Pancreas (tissue), 10 donors: ENCODE data around the gene RHOB. TPM values are rescaled to one million over a fixed set of nuclear protein-coding genes. Genes with fewer than 3 reads are reported as not detected.

ENCODE experiments used
- ATAC-seq, 4 donors: fragments of 200-7000 bp; cut with Tn5 transposase; one replicate each; pipeline versions ENCODE4 v1.8.0 to v1.9.1; 2020; ENCODE audit warnings: mild to moderate bottlenecking in 4 of 4, moderate library complexity in 4 of 4
- DNase-seq, 6 donors: peaks; one replicate each; pipeline ENCODE4 v3.0.0-alpha.2; 2020
- FAIRE-seq: peaks from 2 replicates; lab custom pipeline; 2012; peaks lifted over from hg19 to GRCh38; lab: Jason Lieb, UNC
- H3K27ac ChIP-seq, 4 donors: fragments of 200-600 bp; sonication (generic); 1 replicate in 3 of 4; 2 replicates in 1 of 4; pipeline versions ENCODE4 v1.5.0 to v1.8.0; 2020
- H3K27me3 ChIP-seq, 4 donors: fragments of 200-600 bp; one replicate each; pipeline ENCODE4 v1.8.0; 2021
- H3K36me3 ChIP-seq, 3 donors: fragments of 200-600 bp; sonication (generic) in 1 of 3; one replicate each; pipeline versions ENCODE4 v1.5.0 to v1.8.0; 2020 to 2021
- H3K4me1 ChIP-seq, 3 donors: fragments of 200-600 bp; one replicate each; pipeline ENCODE4 v1.8.0; 2021
- H3K4me3 ChIP-seq, 4 donors: fragments of 200-600 bp; sonication (generic) in 2 of 4; one replicate each; pipeline versions ENCODE4 v1.5.0 to v1.8.0; 2020 to 2021
- H3K9me3 ChIP-seq, 4 donors: fragments of 200-600 bp; one replicate each; pipeline ENCODE4 v1.8.0; 2021
- WGBS, 2 donors: extraction: QIAGEN DNeasy Blood & Tissue Kit; methylation state at CpG; one replicate each; pipeline ENCODE4 v1.1.7; 2013; 5-methylcytosine and 5-hydroxymethylcytosine counted together
- intact Hi-C, 3 donors: fragments of 100-400 bp; cut with DNase I; formaldehyde crosslinking; loops; one replicate each; pipeline versions ENCODE4 v1.11.1 to v1.14.2; 2022
- polyA plus RNA-seq, 2 donors: library from polyadenylated mRNA; stranded (reverse); fragments of 200-250 nt; gene quantifications; one replicate each; pipeline ENCODE4 v1.2.3, GENCODE V29; 2013
- total RNA-seq, 6 donors: library from RNA; stranded (reverse); fragmentation: NEBNext Ultra II Directional in 4 of 6; extraction: Animal tissue kit (Norgen Biotek cat#: 25700) in 4 of 6; gene quantifications; one replicate each; pipeline versions ENCODE4 v1.2.1 to v1.2.4, GENCODE V29; 2021 to 2023
- TF ChIP-seq, protein P1 (sequence below), 4 donors: fragments of 200-600 bp; sonication (generic) in 3 of 4; IDR thresholded peaks; one replicate each; pipeline versions ENCODE4 v1.5.0 to v1.8.0; 2021; ENCODE audit warnings: antibody characterized with exemption in 4 of 4
- donor health status: healthy with polysubstance abuse.
- donor health status: DM: no; HTN: no; CAD: no; lungs with moderate emphysema.
- donor health status: DM: no; HTN: no; CAD: no.
- donor health status: control.
- donor health status: control.
- donor health status: Bipolar disorder and iron deficiency.
- donor health status: DM: yes; HTN: yes; CAD: no.
- donor health status: DM: no; HTN: no; CAD: no.
- donor health status: DM: no; HTN: no; CAD: no.
- donor health status: DM: yes; HTN: yes; CAD: no.

RHOB gene
- total and polyA plus RNA-seq, 8 donors: 27.5 to 98.5 (median 56.5) TPM

DNA sequence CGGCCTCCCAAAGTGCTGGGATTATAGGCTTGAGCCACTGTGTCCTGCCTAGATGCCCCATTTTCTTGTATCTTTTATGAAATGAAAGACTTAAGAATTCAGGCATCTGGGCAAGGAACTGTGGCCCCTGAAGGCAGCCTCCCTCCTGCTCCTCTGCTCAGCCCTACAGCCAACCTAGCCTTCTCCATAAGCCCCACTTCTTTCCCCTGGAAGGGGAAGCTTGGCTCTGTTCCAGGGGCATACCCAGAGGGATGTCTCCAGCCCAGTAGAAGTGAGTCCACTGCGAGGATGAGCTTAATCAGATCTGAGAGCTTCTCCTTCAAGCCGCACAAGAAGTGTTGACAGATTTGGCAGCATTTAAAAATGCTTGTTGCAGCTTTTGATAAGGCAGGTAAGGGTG lies 39.7 kb downstream of the RHOB start:
- intact Hi-C loops: no loop called here
- FAIRE-seq (no peak), DNase-seq (no peak), ATAC-seq (no peak)
- H3K4me1 ChIP-seq: no peaks in the 10 kb centered on the region
- H3K27ac ChIP-seq: no peak overlapping the region
- TF ChIP-seq, protein P1, sequence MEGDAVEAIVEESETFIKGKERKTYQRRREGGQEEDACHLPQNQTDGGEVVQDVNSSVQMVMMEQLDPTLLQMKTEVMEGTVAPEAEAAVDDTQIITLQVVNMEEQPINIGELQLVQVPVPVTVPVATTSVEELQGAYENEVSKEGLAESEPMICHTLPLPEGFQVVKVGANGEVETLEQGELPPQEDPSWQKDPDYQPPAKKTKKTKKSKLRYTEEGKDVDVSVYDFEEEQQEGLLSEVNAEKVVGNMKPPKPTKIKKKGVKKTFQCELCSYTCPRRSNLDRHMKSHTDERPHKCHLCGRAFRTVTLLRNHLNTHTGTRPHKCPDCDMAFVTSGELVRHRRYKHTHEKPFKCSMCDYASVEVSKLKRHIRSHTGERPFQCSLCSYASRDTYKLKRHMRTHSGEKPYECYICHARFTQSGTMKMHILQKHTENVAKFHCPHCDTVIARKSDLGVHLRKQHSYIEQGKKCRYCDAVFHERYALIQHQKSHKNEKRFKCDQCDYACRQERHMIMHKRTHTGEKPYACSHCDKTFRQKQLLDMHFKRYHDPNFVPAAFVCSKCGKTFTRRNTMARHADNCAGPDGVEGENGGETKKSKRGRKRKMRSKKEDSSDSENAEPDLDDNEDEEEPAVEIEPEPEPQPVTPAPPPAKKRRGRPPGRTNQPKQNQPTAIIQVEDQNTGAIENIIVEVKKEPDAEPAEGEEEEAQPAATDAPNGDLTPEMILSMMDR (IDR thresholded peaks at IDR 0.05): no peak
- H3K9me3 ChIP-seq: no peaks in the 10 kb centered on the region
- no peaks in the 10 kb centered on the region for H3K27me3 ChIP-seq
- WGBS, 2 donors: 70 to 86% methylated on average over 3 of the region's 3 CpGs
- no peak overlapping the region for H3K4me3 ChIP-seq
- no peaks in the 10 kb centered on the region for H3K36me3 ChIP-seq

DNA sequence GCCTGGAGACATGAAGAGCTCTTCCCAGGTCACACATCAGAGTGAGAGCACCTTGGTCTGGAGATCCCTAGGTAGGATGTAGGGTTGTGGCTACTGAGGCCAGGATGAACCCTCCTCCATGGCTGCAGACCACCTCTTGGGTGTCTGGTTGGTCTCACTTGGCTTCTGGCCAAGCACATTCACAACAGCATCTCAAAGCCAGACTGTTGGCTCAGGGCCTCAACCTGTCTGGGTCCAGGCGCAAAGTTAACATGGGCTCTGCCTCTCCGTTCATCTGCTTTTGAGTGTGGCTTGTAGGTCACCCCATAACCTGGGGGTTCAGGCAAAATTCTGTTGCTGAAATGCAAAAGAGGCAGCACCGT lies 40.1 kb downstream of the RHOB start:
- Histone ChIP-seq H3K9me3 (no peaks in the 10 kb centered on the region), H3K36me3 (no peaks in the 10 kb centered on the region), H3K4me1 (no peaks in the 10 kb centered on the region), H3K27ac (no peak overlapping the region), H3K27me3 (no peaks in the 10 kb centered on the region), H3K4me3 (no peak overlapping the region)
- FAIRE-seq (no peak), ATAC-seq (no peak), DNase-seq (no peak)
- intact Hi-C loops: no loop called here
- WGBS, 2 donors: 77 to 79% methylated on average over 3 of the region's 3 CpGs
- TF ChIP-seq, protein P1 (IDR thresholded peaks at IDR 0.05): no peak

GRCh38 chr2:20487392-20488174 lies 40.7 kb downstream of the RHOB start:
- 75 to 87% methylated on average over 9 of the region's 9 CpGs for WGBS, 2 donors
- Histone ChIP-seq H3K4me3 (no peak overlapping the region), H3K27ac (no peak overlapping the region), H3K27me3 (no peaks in the 10 kb centered on the region), H3K4me1 (no peaks in the 10 kb centered on the region), H3K36me3 (no peaks in the 10 kb centered on the region), H3K9me3 (no peaks in the 10 kb centered on the region)
- intact Hi-C loops: no loop called here
- TF ChIP-seq, protein P1 (IDR thresholded peaks at IDR 0.05): no peak
- DNase-seq (no peak), ATAC-seq (no peak), FAIRE-seq (no peak)

GRCh38 chr2:20488201-20488641 lies 41.3 kb downstream of the RHOB start:
- intact Hi-C loops: no loop called here
- no peaks in the 10 kb centered on the region for H3K4me1 ChIP-seq
- 76 to 91% methylated on average over 8 to 9 of the region's 9 CpGs for WGBS, 2 donors
- H3K27me3 ChIP-seq: no peaks in the 10 kb centered on the region
- TF ChIP-seq, protein P1 (IDR thresholded peaks at IDR 0.05): no peak
- H3K9me3 ChIP-seq: no peaks in the 10 kb centered on the region
- FAIRE-seq (no peak), DNase-seq (no peak), ATAC-seq (no peak)
- no peaks in the 10 kb centered on the region for H3K36me3 ChIP-seq
- no peak overlapping the region for H3K27ac ChIP-seq
- no peak overlapping the region for H3K4me3 ChIP-seq

DNA sequence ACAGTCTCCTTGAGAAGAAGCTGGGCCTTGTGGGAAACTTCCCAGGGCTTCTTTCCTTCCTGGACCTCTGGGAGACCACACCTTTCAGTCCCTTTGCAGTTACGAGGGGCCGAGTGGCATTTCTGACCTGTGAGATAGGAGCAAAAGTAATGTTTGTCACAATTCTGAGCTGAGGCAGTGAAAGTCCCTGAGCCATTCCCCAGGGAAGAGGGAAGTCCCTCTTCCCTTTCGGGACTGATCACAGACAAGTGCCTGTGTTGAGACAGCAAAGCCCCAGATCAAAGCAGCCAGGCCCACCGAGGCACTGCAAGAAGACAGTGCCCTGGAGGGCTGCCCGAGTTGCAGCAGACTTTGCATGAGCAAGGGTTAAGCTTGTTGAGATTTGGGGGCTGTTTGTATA lies 41.9 kb downstream of the RHOB start:
- no peak for FAIRE-seq
- TF ChIP-seq, protein P1 (IDR thresholded peaks at IDR 0.05): no peak

More for the DNA sequence above, 41.9 kb downstream of the RHOB start:
- Histone ChIP-seq H3K27me3 (no peaks in the 10 kb centered on the region), H3K36me3 (no peaks in the 10 kb centered on the region), H3K27ac (no peak overlapping the region), H3K4me3 (no peak overlapping the region), H3K4me1 (no peaks in the 10 kb centered on the region), H3K9me3 (no peaks in the 10 kb centered on the region)
- intact Hi-C loops: no loop called here
- no peak for DNase-seq
- ATAC-seq: no peak
- WGBS, 2 donors: 65 to 67% methylated on average over 5 of the region's 5 CpGs
